GM21526 (cell line): ENCODE measurements around the gene SRSF2.
"Not testable (repeated sequence)": the region's sequence is repeated elsewhere in the genome, so short reads cannot be mapped to it uniquely, and the experiment has no call there.

Experiments
- ATAC-seq: cut with Tn5 transposase; IDR thresholded peaks from one replicate; pipeline ENCODE4 v1.9.1; 2021; ENCODE audit warnings: moderate library complexity; ENCODE audit not compliant: unreplicated experiment, low FRiP score

The SRSF2 gene

GRCh38 chr17:76702941-76703637 is 34.0 kb downstream of the SRSF2 start:
- no peak for ATAC-seq

DNA sequence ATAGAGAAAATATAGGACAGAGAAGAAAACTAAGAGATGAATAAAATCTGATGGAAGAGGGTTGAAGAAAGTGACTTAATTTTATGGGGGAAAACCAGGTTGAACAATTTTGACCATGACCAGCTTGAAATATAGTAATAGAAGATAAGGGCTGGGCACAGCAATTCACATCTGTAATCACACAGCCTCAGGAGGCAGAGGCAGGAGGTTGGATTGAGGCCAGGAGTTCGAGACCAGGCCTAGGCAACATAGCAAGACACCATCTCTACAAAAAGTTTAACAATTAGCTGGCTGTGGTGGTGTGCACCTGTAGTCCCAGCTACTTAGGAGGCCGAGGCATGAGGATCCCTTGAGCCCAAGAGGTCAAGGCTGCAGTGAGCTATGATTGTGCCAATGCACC is 35.1 kb downstream of the SRSF2 start:
- no peak for ATAC-seq

DNA sequence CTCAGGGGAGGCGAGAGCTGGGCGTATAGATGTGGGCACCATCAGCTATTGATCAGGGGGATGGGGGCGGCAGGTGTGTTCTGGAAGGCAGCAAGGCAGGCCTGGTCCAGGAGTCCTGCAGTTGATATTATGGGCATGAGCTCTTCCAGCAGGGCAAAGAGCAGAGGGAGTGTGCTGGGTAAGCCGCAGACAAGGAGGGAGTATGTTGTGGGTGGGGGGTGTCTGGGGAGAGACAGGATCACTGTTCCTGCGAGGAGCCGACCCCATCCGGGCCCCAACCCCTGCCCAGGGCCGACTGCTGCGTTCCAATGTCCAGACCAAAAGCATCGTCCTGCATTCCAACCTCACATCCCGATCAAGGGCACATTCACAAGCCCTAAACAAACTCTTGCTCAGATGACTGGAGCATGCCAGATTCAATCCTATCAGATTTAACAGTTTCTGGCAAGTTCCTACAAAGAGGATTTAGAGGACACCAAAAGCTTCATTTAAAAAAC is 35.6 kb downstream of the SRSF2 start:
- ATAC-seq: no peak

DNA sequence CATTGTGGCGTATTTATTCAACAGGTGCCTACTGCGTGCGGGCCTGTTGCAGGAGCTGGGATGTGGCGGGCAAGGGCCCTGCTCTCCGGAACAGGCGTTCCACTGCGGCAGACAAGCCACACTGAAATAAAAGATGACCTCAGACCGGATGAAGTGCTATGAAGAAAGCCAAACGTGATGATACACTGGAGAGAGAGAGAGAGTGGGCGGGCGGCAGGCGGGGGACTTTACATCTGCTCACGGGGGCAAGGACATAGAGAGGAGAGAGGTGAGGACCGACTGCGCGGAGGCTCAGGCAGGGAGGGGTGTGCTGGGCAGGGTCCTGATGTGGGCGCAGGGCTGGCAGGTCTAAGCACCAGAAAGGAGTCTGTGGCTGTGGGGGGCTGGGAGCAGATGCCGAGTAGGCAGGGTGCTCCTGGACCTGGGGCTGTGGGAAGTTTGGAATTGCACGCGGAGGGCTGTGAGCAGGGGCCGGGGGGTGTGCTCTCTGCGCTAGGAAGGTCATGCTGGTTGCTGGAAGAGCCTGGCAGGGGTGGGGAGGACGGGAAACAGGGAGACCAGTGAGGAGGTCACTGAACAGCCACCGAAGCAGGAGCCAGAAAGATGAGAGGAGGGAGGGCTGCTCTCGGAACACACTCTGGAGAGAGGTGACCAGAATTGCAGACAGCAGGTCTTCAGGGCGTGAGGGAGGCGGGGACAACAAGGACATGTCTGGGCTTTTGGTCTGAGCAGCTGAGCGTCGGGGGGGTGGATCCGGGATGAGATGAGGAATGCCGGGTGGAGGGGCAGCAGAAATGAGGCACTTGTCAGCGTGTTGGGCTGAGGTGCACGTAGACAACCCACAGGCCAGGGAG is 36.3 kb downstream of the SRSF2 start:
- ATAC-seq: no peak

DNA sequence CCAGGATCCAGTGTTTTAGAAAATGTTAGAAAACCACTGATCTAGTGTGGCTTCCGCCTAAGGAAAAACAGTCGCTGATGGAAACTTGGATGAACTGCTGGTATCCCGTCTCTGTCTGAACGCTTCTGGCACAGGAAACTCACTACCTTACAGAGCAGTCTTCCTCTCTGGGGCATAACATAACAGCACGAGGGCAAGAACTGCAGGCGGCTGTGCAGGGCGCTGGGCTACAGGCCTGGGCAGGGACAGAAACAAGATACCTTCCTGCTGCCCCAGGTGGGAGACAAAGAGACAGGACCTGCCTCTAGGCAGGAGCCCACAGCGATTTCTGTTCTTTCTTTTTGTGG is 36.9 kb downstream of the SRSF2 start:
- ATAC-seq: no peak

DNA sequence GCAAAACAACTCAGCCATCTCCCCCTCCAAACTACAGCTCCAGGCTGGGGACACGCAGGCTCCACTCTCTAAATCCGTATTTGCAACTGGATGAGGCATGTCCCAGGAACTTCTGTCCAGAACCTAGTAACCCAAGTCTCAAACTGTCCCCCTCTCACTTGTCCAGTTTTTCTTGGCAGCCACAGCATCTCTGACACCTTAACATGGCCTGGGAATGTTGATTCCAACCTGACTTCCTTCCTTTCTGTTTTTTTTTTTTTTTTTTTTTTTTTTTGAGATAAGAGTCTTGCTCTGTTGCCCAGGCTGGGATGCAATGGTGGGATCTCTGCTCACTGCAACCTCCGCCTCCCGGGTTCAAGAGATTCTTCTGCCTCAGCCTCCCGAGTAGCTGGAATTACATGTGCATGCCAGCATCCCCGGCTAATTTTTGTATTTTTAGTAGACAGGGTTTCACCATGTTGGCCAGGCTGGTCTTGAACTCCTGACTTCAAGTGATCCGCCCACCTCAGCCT is 38.6 kb downstream of the SRSF2 start:
- ATAC-seq: not testable (repeated sequence)

DNA sequence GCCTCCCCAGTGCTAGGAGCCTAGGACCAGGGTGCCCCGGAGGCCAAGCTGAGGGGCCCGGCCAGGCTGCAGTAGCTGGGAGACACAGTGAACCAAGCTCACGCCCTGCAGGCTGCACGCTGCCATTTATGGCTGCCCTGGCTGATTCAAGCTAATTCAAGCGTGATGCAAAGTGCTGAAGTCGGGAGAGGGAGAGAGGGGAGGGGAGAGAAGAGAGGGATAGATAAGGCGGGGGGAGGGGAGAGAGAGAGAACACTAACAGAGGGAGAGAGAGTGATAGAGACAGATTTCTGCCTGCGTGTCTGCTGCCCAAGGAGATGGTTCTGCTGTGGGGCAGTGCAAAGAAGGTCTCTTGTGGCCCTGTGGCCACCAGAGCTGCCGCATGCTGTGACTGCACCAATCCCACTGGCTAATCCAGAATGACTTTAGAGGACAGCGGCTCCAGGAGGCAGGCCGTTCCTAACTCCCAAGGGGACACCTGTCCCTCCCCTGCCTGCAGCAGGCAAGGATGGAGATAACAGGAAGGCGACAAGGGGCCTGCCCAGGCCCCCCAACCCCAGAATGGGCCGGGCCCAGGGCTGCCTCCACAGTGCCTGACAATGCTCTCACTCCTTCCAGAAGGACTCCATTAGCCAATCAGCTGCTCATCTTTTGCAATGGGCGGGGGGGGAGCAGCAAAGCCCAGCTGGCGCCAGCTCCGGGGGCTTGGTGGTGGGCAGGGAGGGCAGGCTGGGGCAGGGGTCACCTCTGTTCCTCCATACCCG is 39.2 kb downstream of the SRSF2 start:
- no peak for ATAC-seq

DNA sequence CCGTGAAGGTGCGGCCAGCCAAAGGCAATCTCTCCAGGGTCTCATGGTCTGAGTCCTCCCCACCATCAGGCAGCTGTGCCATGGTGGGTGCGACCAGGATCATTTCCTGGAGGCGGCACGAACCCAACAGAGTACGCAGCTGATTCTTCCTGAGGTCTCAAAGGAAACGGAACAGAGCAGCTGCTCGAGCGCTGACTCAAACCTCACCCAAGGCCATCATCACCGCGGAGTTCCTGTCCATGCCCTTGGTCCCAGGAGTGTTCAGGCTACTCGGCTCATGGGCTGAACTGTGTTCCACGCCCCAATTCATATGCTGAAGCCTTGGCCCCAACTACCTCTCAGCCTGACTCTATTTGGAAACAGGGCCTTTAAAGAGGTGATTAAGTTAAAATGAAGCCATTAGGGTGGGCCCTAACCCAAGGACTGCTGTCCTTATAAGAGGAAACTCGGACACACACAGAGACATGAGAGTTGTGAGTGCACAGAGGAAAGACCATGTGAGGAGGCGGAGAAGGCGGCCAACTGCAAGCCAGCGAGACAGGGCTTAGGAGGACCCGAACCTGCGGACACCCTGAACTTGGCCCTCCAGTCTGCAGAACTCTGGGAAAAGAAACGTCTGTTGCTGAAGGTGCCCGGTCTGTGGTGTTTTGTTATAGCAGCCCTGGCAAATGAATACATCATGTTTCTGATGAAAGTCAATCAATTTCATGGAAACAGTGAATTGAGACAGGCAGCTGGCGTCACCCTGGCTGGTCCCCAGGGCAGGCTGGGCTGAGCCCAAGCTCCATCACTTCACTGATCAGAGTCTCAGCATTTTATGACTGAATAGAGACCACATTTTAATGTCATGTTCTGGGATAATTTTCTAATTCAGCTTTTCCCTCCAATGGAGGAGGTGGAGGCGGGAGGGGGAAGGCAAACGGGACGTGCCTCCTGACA is 40.1 kb downstream of the SRSF2 start:
- ATAC-seq: no peak

DNA sequence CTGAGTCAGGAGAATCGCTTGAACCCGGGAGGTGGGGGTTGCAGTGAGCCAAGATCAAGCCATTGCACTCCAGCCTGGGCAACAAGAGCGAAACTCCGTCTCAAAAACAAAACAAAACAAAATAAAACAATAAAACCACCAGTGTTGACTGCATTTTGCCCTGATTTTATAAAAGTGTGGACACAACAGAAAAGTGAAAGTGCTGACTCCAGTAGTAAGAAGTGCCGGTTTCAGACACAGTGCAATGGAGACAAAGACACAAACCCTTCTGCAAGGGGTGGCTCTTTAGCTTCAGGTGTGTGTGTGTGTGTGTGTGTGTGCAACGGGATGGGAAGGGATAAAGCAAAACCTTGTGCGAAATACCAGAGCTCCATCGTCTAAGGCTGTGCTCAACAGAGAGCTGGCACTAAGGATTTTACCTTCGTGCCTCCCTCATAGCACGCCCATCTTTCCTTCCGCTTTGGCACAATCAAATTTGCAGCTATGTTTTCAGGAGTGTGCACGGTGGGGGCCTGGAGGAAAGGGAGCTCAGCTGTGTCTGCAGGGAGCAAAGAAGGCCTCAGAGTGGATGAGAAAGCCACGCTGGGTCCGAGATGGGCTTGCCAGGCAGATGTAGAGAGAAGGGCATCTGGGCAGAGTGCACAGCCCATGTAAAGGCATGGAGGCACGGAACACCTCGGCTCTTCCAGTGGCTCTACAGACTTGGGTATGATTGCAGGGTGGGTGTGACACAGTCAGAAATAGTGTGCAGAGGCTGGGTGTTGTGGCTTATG is 41.9 kb downstream of the SRSF2 start:
- ATAC-seq: no peak

DNA sequence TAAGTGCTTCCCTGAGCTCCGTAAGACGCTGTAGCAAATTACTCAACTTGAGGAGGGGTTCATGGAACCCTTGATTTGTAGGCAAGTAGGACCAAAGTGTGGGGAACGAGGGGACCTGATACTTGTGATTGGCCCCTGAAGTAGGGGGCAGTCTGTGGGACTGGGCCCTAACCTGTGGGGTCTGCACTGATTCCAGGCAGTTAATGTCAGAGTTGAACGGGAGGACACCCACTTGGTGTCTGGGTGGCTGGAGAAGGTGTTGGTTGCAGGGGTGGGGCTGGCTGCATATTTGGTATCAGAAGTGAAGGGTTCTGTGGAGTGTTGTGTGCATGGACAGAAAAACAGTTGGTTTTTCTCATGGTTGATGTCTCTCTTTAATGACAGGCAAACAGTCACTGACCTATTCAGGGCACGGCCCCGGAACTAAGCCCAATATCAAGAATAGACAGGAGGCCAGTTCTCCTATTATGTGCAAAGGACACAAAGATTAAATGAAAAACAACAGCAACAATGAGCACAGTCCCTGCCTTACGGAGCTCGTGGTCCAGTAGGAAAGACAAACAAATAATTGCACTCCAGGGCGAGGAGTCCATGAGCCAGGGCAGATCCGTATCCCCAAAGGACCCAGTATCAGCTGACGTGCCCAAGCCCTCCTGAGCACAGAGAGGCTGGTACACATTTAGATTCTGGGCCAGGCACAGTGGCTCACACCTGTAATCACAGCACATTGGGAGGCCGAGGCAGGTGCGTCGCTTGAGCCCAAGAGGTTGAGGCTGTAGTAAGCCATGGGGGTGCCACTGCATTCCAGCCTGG is 45.5 kb downstream of the SRSF2 start:
- ATAC-seq: no peak

DNA sequence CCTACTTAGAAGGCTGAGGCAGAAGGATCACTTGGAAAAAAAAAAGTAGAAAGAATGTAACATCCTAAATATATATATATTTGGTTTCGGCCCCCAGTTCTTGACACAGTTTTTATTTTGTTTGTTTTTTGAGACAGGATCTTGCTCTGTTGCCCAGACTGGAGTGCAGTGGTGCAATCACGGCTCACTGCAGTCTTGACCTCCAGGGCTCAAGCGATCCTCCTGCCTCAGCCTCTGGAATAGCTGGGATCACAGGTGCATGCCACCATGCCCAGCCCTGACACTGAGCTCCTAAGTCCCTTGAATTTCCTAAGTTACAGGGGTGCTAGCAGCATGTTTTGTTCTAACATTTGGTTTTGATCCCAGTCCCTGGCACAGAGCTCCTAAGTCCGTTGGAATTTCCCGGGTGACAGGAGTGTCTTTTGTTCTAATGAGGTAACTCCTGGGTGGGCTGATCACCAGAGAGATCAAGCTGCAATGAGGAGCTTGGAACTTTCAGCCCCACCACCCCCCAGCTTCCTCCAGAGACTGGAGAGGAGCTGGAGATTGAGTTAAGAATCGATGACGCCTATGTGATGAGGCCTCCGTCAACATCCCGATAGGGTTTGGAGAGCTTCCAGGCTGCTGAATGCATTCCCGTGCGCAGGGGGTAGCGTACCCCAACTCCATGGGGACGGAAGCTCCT is 46.4 kb downstream of the SRSF2 start:
- no peak for ATAC-seq

DNA sequence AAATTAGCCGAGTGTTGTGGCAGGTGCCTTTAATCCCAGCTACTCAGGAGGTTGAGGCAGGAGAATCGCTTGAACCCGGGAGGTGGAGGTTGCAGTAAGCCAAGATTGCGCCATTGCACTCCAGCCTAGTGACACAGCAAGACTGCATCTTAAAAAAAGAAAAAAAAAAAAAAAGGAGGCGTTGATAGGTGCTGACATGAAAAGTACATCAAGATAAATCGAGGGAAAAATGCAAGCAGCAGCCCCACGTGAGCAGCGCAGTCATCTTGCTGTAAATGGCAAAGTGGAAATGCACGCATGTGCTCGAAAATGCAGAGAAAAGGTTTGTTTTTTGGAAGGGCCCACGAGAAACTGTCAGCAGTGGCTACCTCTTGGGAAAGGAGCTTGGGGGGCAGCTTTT is 47.3 kb downstream of the SRSF2 start:
- no peak for ATAC-seq

DNA sequence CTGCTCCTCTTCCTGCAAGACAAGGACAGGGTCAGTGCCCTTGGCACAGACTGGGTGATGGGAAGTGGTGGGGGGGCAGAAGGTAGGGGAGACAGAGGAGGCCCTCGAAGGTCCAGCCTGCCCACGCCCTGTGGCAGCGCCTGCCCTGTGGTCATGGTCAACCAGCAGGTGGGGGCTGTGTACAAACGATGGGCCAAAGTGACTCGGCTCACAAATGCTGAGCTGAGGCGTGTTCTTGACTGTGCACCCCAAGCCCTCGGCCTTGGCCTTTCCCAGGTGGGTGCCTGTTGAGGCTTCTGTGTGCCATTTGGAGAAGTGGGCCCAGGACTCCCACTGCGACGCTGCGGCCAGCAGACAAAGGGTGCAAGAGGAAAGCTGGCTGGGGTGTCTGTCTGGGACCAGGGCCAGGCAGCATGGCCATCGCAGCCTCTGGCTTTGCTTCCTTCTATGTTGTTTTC is 48.9 kb downstream of the SRSF2 start:
- ATAC-seq: no peak

- no peak for ATAC-seq
Measured at GRCh38 chr17:76687298-76688164, 49.6 kb downstream of the SRSF2 start.

DNA sequence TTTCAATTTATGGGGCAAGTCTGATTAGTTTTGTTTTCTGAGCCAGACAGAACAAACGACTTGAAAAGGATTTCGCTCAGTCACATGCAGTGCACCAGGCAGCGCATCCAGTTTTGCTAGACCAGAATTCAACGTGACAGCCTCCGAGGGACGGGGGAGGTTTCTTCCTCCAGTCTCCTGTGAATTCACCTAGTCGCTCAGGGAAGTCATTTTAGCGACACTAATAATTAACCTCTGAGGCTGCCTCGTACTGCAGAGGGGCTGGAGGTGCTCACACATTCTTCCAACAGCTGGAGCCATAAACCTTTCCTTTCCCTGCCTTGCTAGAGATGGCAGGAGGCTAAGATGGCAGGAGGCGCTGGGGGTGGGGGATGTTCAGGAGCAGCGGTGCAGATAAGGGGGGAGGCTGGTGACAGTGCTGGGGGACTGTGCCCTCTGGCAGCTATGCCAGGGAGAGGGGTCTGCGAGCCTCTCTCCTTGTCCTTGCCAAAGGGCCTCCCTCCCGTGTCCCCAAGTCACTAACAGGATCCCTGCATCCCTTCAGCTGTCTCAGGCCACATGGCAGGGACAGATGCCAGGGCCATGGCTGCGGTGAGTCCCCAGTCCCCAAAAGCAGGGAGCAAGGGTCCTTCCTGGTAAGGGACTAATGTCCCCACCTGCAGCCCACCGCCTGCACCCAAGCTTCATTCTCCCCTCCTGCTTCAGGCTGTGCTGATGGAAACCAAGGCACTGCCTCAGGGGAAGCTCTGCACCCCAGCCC is 50.4 kb downstream of the SRSF2 start:
- no peak for ATAC-seq

DNA sequence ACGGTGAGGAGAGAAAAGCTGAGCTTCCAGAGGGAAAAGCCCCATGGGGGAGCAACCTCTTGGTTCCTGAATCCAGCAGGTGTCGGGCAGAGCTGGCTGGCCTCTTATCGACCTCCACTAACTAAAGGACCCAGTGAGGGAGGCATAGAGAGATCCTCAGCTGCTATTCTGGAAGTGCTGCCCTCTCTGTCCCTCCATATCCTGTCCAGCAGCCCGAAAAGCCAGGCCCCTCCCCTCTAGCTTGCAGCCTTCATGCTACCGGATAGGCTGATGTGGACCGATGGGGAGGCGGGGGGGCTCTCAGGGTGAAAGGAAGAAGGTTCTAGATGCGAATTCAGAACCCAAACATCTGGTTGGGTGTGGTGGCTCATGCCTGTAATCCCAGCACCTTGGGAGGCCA is 51.3 kb downstream of the SRSF2 start:
- no peak for ATAC-seq
